GM21367 (cell line): ENCODE measurements around the gene LRRC74B.
"Not testable (repeated sequence)": the region's sequence is repeated elsewhere in the genome, so short reads cannot be mapped to it uniquely, and the experiment has no call there.

ENCODE experiments used
- ATAC-seq: cut with Tn5 transposase; IDR thresholded peaks from one replicate; pipeline ENCODE4 v1.9.1; 2021; ENCODE audit not compliant: unreplicated experiment

LRRC74B gene

GRCh38 chr22:21054046-21054713 lies 8.4 kb downstream of the LRRC74B start:
- ATAC-seq, result no peak

- ATAC-seq, result no peak
Observed at GRCh38 chr22:21054714-21055563, 9.2 kb downstream of the LRRC74B start.

DNA sequence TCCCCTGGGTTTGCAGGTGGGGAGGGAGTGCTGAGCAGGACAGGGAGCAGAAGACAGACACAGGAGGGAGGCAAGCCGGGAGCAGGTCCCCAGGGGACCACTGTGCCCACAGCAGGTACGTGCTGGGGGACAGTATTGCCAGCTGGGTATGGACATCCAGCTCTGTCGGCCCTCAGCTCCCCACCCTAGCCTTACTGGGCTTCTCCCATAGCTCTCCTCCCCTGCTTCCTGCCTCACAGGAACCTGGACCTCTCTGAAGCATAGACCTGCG lies 9.8 kb downstream of the LRRC74B start:
- no peak for ATAC-seq

DNA sequence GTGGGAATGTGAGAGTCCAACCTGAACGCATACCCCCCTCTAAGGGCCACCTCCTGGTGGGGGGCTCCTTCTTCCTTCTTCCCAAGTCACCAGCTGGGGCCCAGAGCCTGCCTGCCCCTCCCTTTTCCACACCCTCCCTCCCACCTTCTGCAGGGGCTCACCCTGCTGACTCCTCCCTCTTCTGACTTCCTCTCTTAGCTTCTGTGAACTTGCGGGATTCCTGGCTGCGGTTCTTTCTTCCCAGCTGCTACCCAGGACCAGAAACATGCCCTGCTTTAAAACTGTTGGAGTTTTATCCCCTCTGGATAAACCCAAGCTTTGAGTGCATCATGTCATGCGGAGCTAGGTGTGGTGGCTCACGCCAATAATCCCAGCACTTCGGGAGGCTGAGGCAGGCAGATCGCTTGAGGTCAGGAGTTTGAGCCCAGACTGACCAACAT lies 10.2 kb downstream of the LRRC74B start:
- ATAC-seq, result no peak

- not testable (repeated sequence) for ATAC-seq
Observed at GRCh38 chr22:21060363-21060762, 14.6 kb downstream of the LRRC74B start.

DNA sequence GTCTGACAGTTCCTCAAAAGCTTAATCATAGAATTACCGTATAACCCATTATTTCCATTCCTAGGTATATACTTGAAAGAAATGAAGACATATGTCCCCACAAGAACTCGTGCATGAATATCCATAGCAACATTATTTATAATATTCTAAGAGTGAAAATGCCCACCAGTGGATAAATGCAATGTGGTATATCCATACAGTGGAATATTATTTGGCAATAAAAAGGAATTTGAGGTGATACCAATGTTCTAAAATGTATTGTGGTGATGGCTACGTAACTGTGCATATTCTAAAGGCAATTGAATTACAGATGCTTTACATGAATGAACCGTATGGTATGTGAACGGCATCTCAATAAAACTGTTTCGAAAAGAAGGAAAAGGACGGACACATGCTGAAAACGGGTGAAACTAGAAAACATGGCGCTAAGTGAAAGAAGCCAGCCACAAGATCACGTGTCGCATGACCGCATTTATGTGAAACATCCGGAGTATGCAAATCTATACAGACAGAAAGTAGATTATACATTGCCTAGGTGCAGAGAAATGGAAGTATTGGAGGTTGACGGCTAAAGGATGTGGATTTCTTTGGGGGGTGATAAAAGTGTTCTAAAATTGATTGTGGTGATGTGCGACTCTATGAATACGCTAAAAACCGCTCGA lies 16.0 kb downstream of the LRRC74B start:
- ATAC-seq, result not testable (repeated sequence)

DNA sequence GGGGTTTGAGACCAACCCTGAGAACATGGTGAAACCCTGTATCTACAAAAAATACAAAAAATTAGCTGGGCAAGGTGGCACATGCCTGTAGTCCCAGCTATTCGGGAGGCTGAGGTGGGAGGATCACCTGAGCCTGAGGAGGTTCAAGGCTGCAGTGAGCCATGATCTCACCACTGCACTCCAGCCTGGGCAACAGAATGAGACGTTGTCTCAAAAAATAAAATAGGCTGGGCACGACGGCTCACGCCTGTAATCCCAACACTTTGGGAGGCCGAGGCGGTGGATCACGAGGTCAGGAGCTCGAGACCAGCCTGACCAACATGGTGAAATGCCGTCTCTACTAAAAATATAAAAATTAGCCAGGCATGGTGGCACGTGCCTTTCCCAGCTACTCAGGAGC lies 18.7 kb downstream of the LRRC74B start:
- ATAC-seq, result not testable (repeated sequence)

- no peak for ATAC-seq
Observed at GRCh38 chr22:21064917-21065864, 19.4 kb downstream of the LRRC74B start.

DNA sequence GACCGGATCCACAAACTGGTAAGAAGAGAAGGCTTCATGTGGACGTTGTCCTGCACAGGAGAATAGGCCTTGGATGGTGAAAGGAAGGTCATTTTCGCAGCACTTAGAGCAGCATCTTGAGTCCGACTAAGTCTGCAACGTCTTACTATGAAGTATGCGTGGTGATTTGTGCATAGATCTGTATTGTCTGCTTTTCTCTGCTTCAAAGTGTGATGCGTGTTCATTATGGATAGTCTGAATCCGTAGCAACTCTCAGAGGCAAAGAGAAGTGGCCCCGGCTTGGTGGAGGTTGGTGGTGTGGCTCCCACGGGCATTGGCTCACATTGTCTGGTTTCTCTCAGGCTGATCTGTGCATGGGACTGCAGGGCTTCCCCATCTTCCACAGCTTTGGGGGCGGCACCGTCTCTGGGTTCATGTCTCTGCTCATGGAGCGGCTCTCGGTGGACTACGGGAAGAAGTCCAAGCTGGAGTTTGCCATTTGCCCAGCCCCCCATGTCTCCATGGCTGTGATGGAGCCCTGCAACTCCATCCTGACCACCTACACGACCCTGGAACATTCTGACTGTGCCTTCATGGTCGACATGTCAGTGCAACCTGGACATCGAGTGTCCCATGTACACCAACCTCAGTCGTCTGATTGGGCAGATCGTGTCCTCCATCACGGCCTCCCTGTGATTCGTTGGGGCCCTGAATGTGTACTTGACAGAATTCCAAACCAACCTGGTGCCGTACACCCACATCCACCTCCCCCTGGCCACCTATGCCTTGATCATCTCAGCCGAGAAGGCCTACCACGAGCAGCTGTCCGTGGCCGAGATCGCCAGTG lies 21.5 kb downstream of the LRRC74B start:
- ATAC-seq, result no peak

DNA sequence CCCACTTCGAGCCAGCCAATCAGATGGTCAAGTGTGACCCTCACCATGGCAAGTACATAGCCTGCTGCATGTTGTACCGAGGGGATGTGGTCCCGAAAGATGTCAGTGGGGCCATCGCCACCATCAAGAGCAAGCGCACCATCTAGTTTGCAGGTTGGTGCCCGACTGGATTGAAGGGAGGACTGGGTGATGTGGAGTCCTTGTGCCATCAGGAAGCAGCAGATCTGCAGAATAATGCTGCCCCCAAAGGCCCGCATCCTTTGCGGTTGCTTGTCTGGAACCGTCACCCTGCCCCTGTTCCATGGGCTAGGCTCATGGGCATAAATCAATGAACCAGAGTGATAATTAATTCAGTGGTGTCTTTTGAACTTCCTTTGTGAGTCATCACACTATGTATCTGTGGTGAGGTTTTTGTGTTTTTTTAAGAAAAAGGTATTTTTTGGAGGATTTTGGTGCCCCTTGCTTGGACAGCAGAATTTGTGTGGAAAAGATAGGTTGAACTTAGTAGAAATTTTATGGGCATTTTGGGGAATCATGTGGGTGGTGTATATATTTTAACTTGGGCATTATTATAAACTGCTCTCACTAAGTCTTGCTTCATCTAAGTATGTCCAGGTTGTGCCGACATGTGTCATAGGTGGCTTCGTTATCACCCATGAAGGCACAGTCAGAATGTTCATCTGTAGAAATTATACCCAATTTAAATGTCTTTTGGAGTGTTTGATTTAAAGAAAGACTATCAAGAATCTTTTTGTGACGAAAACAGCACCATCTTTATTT lies 22.3 kb downstream of the LRRC74B start:
- no peak for ATAC-seq

GRCh38 chr22:21068681-21069276 lies 23.0 kb downstream of the LRRC74B start:
- ATAC-seq, result no peak

DNA sequence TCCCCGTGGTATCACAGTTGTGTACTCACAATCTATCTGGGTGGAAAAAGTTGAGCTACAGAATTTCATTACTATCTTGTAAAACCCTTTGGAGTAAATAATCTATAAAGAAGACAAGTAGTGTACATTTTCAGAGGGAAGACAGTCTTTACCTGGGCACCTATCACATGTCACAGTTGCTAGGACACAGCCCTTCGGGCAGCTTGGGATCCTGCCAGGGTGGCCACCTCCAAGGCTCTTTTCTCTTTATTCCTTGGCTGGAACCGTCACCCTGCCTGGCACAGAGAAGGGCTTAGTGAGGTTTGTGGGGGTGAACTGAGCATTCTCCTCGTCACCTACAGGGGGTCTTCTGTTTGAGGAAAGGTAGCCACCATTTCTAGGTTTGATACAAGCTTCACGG lies 23.6 kb downstream of the LRRC74B start:
- ATAC-seq, result no peak

- no peak for ATAC-seq
Observed at GRCh38 chr22:21070690-21071615, 25.2 kb downstream of the LRRC74B start.

GRCh38 chr22:21071796-21072195 lies 26.1 kb downstream of the LRRC74B start:
- ATAC-seq, result not testable (repeated sequence)

GRCh38 chr22:21073023-21073422 lies 27.3 kb downstream of the LRRC74B start:
- ATAC-seq, result no peak

DNA sequence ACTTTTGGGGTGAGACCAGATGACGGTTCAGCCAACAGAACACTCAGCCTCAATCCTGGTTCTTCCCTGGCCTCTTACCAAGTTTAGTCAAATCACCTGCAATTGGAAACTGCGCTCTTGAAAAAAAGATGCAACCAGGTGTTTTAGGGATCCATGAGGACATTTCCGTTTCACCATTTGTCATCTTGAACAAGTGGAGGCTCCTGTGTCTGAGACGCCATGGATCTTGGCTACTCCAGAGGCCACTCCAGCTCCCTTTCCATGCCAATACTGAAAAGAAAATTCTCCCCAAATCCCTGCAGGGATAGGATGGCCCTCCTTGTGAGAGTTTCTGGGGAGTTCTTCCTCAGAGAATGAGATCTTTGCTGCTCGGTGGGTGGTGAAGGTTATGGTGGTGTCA lies 27.7 kb downstream of the LRRC74B start:
- ATAC-seq, result no peak

GRCh38 chr22:21074102-21074715 lies 28.5 kb downstream of the LRRC74B start:
- ATAC-seq, result no peak
